Activated CD8-positive, alpha-beta memory T cell treated with anti-CD3 and anti-CD28 coated beads for 1 hour (primary cell): ENCODE measurements around the gene XAF1.
"Not testable (repeated sequence)": the region's sequence is repeated elsewhere in the genome, so short reads cannot be mapped to it uniquely, and the experiment has no call there.

ENCODE experiments used
- DNase-seq, 2 donors: peaks; one replicate each; pipeline ENCODE4 v3.0.0-alpha.2; 2020; ENCODE audit warnings: low read depth in 1 of 2; ENCODE audit errors: extremely low read depth in 1 of 2

XAF1 gene

DNA sequence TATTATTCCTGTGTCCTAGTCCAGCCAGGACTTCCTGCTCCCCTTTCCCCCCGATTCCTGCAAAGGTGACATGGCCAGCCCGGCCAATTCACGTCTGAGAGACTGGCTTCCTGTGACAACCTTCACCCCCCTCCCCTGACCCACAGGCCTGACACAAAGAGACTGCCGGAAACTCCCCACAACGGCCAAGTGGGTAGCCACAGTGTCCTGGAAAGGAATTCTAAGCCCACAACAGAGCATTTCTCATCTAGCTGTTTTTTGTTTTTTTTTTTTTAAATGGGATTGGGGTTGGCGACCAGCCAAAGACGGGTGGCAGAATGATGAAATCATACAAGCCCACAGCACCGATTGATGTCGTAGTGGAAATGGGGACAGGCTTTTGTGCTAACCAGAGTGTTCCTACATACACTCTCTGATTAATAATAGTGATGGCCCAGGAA, 2.8 kb upstream of the XAF1 start:
- DNase-seq: peak; percentile 12 to 52

DNA sequence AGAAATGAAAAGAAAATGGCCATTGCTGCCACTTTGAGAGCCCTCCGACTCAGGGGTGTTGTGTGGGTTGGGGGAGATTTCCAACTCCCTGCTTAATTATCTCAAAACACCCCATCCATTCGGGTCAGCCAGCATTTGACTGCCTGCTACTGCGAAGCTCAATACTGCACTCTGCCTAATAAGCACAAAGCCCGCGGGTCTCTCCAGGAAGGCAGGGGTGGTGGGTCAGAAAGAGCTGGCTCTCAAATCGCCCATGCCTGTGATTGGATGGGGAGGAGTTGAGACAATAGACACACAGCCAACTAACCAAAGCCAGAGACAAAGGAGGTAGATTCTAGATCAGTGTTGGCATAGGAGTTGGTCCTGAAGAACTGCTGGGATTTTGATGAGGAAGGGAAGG, 2.3 kb upstream of the XAF1 start:
- no peak for DNase-seq

GRCh38 chr17:6755281-6755680, 565 bp upstream of the XAF1 start:
- no peak for DNase-seq

DNA sequence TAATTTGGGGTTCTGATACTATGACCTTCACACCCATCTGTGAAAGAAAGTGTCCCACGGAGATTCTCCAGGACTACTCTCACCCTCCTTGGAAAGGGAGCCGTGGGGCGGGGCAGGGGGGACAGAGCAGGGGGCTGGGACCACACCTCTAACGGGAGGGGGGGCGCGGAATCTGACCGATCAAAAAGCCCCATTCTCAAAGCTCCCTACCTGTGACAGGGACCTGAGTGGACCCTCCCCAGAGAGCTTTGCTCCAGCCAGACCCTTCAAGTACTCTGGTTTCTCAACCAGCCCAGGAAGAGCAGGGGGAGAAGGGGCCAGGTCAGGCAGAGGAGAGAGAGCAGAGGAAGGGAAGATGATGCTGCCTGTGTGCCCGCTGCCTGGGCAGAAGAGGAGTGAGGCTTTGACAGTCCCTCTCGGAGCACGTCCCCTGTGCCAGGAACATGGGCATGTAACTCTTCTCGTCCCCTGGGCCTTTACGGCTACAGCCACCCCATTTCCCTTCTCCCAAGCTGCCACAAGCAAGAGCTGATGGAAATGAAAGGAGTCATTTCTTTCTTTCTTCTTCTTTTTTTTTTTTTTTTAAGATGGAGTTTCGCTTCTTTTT, 682 bp downstream of the XAF1 start:
- DNase-seq: no peak

DNA sequence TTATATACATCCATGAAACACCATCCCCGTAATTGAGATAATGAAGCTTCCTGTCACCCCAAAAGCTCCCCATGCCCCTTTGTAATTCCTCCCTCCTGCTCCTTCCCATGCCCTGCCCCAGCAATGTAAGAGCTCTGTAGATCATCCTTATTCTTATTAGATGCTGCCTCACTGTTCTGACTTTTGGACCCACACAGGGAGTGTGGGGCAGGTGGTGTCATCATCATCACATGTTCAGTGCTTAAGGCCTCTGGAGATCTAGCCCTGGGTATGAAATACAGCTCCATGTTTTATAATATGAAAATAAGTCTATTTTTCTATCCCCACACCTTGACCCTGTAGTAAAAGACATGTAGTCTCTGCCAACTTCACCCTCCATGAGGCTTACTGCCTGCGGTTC, 1.9 kb downstream of the XAF1 start:
- DNase-seq: no peak

DNA sequence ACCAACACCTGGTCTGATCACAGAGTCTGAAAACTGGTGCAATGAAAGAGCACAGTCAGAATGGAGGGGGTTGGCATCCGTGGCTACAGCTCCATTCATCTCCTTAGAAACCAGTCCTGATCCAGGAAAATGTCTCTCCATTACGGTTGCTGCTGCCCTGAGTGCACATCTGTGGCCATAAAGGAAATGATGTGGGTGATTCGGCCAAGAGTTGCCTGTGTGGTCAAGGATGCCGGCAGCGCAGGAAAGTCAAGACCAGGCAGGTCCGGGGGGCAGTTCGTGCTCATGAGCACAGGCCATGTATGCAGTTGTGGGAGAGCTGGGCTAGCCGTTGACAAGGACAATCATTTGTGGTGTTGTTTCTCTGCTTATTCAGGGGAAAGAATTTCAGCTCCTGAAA, 5.9 kb downstream of the XAF1 start:
- DNase-seq: no peak

GRCh38 chr17:6768447-6768846, 12.6 kb downstream of the XAF1 start:
- no peak for DNase-seq

GRCh38 chr17:6772016-6772415, 16.2 kb downstream of the XAF1 start:
- DNase-seq: no peak

DNA sequence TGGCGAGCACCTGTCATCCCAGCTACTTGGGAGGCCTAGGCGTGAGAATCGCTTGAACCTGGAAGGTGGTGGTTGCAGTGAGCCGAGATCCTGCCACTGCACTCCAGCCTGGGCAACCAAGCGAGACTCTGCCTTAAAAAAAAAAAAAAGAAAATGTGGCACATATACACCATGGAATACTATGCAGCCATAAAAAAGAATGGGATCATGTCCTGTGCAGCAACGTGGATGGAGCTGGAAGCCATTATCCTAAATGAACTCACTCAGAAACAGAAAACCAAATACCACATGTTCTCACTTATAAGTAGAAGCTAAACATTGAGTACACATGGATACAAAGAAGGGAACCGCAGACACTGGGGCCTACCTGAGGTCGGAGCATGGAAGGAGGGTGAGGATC, 19.1 kb downstream of the XAF1 start:
- DNase-seq: not testable (repeated sequence)

DNA sequence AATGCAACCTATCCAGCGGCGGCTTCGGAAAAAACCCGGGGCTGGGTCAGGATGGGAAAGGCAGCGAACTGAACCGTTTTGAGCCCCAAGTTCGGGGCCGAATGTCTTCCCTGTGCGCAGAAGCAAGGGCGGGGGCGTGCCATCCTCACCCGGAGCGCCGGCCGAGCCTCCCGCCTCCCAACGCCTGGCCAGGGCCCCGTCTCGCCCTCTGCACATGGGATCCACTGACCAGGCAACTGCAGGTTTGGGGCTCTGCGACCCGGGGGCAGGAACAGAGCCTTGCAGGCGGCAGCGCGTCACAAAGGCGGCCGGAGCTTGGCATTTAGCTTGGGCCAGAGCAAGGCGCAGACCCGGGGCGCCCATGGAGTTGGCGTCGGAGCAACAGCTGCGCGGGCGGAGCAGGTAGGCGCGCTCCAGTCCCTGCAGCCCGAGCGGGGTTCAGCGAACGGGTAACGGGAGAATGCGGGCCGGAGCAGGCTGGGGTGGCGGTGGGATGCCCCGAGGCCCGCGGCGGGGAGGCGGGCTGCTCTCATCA, 20.1 kb downstream of the XAF1 start, which contains the start of gene FBXO39:
TSS of gene FBXO39 (plus strand) at position 345 of the 535 bp plus-strand sequence. CDS start 3,654 bp downstream, outside the sequence.
- no peak for DNase-seq

DNA sequence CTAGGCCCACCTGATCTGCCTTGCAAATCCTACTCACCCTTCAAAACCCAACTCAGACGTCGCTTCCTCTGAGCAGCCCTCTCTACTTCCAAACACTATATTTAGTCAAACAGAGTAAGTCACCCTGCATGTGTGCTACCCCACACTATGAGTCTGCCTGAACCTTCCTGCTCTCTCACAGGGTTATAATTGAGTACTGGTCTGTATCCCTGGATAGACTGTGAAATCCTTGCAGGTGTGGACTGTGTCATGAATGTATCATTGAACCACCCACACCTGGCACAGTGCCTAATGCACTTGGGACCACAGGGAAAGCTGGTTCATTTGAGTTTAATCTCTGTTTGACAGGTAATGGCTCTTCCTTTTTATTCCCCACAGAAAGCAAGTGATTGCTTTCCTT, 23.6 kb downstream of the XAF1 start:
- DNase-seq: no peak

DNA sequence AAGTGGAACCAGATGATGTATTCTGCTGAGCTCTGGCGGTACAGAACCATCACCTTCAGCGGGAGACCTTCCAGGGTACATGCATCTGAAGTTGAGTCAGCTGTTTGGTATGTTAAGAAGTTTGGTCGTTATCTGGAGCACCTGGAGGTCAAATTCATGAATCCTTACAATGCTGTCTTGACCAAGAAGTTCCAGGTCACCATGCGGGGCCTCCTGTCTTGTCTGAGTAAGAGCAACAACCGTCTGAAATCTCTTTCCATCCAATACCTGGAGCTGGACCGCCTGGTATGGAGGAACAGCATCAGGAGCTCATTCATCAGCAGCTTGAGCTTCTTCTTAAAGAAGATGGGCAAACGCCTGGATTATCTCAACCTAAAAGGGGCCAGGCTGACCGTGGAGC, 24.2 kb downstream of the XAF1 start:
- no peak for DNase-seq

DNA sequence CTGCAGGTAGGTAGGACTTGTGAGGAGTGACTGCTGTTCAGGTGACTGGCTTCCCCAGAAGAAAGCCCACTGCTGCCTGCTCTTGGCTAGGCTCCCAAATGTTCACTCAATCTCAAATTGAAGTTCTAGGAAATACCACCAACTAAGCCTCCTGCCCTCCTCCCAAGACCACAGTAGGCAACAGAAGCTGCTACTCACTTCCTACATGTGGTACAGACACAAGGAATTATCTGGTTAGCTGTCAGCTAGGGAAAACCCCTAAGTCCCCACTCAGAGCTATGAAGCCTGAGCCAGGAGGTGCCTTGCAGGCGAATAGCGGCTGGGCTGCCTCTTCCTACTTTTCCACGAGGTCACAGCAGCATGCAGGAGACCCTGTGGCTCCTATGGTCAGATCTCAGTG, 25.0 kb downstream of the XAF1 start:
- DNase-seq: no peak

- no peak for DNase-seq
Observed at GRCh38 chr17:6782244-6782643, 26.4 kb downstream of the XAF1 start.

DNA sequence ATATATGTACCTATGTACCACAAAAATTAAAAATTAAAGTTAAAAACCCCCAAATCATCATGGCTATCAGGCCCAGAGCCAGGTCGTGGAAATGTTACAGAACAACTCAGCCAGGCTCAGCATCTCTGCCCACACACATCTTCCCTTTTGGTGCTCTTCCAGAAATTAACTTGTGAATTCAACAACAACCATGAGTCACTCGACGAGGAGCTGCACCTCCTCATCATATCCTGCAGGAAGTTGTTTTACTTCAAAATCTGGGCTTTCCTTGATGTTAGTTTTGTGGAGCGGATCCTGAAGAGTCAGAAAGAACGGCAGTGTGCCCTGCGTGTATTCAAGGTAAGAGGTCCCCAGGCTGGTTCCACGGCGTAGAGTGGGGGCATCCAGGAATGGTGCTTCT, 30.8 kb downstream of the XAF1 start:
- no peak for DNase-seq

- no peak for DNase-seq
Observed at GRCh38 chr17:6787081-6787693, 31.3 kb downstream of the XAF1 start.

DNA sequence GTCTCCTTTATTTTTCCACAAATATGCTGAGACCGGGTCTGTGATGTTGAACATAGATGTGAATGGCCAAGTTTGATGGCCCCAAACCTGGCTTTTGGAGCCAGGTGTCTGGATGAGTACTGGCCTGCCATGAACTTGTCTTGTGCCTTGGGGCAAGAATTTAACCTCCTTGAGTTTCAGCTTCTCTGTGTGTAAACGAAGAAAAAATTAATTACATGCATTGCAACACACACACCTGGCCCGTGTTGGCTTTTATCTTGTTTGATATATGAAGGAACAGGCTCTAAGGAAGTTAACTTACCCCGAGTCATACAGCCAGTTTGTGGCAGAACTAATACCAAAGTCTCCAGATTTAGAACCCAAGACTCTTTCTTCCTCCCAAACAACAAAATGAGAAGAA, 33.3 kb downstream of the XAF1 start:
- no peak for DNase-seq

- DNase-seq: no peak
Observed at GRCh38 chr17:6793748-6794493, 38.1 kb downstream of the XAF1 start.

GRCh38 chr17:6796017-6796886, 40.4 kb downstream of the XAF1 start:
- no peak for DNase-seq

DNA sequence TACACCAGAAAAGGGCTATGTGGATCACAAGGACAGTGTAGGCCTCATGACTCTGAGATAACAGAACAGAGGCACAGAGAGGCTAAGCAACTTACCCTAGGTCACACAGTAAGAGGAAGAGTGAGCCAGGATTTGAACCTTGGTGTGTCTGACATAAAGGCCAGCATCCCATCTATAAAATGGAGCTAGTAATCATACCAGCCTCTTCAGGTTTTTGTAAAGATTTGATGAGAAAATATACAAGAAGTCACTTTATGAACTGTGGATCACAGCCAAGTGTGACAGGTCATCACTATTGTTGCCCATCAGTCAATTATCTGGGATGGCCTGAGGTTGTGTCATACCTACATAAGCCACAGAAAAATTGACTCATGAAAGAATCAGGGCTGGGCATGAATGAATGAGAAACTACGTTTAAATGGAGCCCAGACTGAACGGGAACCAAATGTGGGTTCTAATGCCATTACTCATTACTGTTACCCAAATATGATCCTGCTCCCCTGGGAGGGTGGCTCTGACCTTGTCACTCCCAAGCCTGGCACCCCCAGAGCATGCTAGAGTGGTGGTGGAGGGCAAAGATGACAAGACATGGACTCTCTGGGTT, 41.1 kb downstream of the XAF1 start:
- DNase-seq: no peak
